Measurements from ENCODE around the gene NET1.

- TF ChIP-seq, protein P1, sequence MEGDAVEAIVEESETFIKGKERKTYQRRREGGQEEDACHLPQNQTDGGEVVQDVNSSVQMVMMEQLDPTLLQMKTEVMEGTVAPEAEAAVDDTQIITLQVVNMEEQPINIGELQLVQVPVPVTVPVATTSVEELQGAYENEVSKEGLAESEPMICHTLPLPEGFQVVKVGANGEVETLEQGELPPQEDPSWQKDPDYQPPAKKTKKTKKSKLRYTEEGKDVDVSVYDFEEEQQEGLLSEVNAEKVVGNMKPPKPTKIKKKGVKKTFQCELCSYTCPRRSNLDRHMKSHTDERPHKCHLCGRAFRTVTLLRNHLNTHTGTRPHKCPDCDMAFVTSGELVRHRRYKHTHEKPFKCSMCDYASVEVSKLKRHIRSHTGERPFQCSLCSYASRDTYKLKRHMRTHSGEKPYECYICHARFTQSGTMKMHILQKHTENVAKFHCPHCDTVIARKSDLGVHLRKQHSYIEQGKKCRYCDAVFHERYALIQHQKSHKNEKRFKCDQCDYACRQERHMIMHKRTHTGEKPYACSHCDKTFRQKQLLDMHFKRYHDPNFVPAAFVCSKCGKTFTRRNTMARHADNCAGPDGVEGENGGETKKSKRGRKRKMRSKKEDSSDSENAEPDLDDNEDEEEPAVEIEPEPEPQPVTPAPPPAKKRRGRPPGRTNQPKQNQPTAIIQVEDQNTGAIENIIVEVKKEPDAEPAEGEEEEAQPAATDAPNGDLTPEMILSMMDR (IDR thresholded peaks at IDR 0.05) = no peak
- TF ChIP-seq POLR2A (IDR thresholded peaks at IDR 0.05) = no peak
Measured at GRCh38 chr10:5498791-5499492, 86.6 kb downstream of the NET1 start.

Measured in heart left ventricle (tissue), 13 donors.